ENCODE data around the gene ACOT13.
"Not testable (repeated sequence)": the region's sequence is repeated elsewhere in the genome, so short reads cannot be mapped to it uniquely, and the experiment has no call there.

ACOT13 gene

DNA sequence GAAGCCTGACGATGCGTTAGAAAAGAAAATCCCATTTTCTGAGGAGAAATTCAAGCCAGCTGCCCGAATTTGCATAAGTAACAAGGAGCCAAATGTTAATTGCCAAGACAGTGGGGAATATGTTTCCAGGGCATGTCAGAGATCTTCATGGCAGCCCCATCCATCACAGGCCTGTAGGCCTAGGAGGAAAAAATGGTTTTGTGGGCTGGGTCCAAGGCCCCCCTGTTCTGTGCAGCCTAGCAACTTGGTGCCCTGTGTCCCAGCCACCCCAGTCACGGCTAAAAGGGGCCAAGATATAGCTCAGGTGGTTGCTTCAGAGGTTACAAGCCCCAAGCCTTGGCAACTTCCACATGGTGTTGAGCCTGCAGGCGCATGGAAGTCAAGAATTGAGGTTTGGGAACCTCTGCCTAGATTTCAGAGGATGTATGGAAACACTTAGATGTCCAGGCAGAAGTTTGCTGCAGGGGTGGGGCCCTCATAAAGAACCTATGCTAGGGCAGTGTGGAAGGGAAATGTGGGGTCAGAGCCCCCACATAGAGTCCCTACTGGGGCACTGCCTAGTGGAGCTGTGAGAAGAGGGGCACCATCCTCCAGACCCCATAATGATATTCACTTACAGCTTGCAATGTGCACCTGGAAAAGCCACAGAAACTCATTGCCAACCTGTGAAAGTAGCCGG lies 64.7 kb downstream of the ACOT13 start:
- DNase-seq, result not testable (repeated sequence)

DNA sequence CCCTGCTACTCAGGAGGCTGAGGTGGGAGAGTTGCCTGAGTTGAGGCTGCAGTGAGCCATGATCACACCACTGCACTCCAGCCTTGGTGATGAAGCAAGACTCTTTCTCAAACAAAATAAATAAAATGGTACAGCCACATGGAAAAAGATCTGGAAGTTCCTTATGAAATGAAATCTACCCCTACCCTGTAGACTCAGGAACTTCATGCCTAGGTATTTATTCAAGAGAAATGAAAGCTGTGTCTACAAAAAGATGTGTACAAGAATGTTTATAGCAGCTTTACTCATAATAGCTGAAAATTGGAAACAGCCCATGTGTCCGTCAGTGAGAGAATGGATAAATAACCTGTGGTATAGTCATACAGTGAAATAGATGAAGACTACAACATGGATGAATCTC lies 67.3 kb downstream of the ACOT13 start:
- no peak for DNase-seq

DNA sequence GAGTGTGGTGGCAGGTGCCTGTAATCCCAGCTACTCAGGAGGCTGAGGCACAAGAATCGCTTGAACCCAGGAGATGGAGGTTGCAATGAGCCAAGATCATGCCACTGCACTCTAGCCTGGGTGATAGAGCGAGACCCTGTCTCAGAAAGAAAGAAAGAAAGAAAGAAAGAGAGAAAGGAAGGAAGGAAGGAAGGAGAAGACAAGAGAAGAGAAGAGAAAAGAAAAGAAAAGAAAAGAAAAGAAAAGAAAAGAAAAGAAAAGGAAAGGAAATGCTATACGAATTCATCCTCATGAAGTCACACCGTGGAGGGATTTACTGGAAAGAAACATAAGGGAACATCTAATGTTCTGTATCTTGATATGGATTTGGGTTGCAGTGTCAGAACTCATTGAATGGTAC lies 67.8 kb downstream of the ACOT13 start:
- DNase-seq, result not testable (repeated sequence)

DNA sequence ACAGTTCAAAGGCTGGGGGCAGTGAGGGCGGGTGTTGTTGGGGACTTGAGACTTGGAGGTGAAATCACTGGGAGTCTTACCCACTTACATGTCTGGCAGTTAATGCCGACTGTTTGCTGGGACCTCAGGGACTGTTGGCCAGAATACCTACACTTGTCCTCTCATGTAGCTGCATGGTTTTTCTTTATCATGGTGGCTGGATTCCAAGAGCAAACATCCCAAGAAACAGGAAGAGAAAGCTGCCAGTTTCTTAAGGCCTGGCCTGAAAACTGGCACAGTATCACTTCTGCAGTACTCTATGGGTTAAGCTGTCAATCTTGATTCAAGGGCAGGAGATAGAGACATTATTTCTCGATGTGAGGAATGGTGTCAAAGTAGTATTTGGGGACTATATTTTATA lies 71.9 kb downstream of the ACOT13 start:
- no peak for DNase-seq

DNA sequence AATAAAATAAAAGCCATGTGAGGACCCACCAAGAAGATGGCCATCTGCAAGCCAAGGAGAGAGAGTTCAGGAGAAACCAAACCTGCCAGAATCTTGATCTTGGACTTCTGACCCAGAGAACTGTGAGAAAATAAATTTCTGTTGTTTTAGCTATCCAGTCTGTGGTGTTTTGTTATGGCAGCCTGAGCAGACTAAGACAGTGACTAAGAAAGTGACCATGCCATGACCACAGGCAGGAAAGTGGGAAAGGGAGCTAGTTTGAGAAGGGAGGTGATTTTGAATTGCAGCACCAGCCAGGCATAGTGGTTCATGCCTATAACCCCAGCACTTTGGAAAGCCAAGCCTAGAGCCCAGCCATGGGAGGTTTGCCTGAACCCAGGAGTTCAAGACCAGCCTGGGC lies 74.0 kb downstream of the ACOT13 start:
- DNase-seq, result no peak

DNA sequence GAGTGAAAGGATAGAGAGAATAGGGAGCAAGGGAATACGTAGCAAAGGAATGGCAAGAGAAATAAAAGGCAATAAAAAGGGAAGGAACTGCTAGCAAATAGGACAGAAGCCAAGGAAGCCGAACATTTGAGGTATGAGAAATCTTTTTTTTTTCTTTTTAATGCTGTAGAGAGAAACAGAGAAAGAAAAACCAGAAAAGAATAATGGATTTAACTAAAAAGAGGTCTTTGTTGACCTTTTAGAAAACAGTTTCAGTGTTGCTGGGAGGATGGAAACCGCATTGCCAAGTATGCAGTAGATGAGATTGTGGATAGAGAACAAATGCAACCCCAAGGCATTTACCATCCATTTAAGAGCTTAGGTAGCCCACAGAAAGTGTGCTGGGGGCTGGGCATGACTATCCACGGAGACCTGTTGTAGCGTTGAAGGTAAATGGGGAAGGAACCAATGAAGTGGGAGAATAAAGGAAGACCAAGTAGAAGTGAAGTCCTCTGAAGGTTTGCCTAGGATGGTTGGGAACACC lies 75.4 kb downstream of the ACOT13 start:
- DNase-seq, result no peak

DNA sequence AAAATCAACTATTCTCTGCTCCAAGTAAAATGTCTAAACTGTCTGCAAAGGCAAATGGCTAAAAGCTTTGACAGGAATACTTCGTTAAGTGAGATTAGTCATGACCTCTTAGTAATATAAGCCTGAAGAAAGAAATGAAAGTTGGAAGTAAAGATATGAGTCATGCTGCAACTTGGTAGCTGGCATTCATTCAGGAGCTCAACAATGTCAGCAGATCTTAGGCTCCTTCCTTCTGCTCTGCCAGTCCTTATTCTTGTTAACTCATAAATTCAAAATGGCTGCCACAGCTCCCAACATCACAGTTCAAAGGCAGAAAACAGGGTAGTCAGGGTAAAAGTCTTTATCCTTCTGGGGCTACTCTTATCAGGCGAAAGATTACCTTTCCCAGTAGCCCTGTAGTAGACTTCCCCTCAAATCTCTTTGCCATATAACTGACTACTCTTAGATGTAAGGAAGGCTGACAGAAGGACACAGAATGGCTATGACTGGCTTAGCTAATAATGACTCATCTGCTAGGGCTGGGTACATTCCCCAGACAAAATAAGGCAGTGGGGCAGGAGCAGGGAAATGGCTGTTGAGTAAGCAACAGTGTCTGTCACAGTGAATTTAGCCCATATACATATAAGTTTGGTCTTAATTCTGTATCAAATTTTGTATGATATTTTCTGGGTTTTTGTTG lies 76.5 kb downstream of the ACOT13 start:
- no peak for DNase-seq

DNA sequence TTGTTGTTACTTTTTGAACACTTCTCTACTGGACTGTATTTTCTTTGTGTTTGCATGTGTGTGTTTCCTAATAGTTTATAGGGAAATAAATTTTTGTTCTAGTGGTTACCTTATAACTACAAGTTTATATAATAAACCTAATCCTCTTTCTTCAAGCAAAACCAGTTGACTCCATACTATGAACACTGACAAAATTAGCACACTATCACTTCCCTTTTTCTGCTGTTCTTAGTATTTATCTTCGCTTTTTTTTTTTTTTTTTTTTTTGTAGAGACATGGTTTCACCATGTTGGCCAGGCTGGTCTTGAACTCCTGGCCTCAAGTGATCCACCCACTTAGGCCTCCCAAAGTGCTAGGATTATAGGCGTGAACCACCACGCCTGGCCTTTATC lies 77.1 kb downstream of the ACOT13 start:
- DNase-seq, result no peak

DNA sequence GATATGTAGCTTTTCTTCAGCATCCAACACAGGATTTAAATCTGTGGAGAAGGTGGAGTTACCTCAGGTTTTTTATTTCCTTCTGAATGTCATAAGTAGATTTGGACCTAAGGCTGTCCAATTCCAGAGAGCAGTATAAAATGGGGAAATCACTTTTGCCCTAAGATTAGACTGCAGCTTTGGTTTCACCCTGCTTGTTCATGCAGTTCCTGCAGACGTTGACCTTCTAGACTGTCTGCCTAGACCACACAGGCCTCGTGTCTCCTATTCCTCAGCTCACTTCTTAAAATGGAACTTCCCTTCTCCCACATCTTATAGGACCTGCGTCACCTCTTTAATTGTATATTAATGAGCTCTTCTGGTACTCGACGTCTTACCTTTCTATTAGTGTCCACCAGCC lies 78.0 kb downstream of the ACOT13 start:
- no peak for DNase-seq

DNA sequence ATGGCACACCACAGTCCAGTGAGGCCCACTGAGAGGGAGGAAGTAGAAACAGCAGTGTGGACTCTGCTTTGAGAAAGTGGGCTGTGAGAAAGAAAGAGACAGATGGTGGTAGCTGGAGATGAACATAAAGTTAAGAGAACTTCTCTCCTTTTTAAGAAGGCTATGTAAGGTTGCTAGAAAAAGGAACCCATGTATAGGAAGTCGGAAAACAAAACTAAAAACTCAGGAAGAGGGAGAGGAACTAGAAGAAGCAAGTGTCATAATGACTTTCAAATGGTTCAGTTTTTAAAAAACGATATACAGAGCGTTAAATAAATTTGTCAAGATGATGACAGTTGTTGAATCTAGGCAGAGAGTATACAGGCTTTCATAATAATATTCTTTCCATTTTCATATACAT lies 82.4 kb downstream of the ACOT13 start:
- no peak for DNase-seq

DNA sequence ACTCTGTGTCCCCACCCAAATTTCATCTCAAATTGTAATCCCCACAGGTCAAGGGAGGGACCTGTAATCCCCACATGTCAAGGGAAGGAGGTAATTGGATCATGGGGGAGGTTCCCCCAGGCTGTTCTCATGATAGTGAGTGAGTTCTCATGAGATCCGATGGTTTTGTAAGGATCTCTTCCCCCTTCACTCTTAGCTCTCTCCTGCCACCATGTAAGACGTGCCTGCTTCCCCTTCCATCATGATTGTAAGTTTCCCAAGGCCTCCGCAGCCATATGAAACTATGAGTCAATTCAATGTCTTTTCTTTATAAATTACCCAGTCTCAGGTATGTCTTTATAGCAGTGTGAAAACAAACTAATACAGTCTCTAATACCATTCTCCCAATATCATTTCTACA lies 84.0 kb downstream of the ACOT13 start:
- not testable (repeated sequence) for DNase-seq

DNA sequence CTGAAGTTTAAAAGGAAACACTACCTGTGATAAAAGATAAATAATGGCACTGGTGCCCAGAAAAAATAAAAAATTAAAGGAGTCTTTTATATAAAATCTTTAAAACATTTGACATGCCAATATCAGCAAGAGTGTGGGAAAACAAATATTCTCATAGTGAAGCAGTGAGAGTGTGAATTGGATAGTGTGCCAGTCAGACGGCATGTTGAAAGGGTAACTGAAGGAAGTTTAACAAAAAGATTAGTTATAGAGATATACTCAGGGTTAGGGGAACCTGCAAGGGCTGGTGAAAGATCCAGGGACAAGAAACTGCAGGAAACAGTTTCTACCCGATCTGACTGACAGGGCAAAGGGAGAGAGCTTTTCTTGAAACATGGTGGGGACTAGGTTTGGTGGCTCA lies 85.6 kb downstream of the ACOT13 start:
- DNase-seq, result no peak

DNA sequence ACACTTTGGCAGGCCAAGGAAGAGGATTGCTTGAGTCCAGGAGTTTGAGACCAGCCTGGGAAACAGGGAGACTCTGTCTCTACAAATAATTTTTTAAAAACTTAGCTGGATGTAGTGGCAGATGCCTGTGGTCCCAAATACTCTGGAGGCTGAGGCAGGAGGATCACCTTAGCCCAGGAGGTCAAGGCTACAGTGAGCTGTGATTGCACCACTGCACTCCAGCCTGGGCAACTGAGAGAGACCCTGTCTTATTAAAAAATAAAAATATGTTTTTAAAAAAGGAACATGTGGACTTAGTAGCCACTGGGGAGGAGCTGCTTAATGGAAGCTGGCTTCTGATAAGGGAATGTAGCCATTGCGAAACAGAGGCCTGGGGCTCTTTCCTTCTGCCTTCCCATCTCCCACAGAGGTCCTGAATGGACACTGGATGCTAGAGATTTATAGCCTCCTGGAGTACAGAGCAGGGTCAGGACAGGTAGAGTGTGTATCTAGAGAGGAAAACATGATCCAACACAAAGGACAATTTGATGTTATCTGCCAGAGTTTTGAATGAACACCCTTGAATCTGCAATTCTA lies 86.1 kb downstream of the ACOT13 start:
- DNase-seq, result no peak

DNA sequence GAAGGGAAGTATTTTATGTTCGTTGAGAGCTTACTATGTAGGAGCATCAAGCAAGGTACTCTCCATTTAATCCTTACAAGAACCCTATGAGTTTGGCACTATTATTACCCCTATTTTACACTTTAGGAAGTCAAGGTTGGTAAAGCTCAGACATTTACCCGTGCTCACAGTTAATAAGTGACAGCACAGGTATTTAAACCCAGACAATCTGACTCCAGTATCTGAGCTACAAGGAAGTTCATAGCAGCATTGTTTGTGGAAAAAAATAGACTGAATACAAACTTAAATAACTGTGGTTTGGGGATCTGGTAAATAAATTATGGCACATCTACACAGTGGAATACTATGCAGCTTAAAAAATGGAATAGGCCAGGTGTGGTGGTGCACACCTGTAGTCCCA lies 86.7 kb downstream of the ACOT13 start:
- DNase-seq, result no peak

DNA sequence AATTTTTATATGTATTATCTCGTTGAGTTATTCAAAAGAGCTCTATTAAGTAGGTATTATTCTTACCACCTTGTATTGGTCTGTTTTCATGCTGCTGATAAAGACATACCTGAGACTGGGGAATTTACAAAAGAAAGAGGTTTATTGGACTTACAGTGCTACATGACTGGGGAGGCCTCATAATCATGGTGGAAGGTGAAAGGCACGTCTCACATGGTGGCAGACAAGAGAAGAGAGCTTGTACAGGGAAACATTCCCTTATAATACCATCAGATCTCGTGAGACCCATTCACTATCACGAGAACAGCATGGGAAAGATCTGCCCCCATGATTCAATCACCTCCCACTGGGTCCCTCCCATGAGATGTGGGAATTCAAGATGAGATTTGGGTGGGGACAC lies 87.5 kb downstream of the ACOT13 start:
- not testable (repeated sequence) for DNase-seq

Data from NCI-H1092 (cell line).